Esophagus squamous epithelium (tissue), 4 donors: Measurements from ENCODE around the gene WWOX.

Experiments
- CTCF ChIP-seq, 6 experiments: fragments of 450-650 bp in 4 of 6; fragments of 200-600 bp in 2 of 6; sonication (generic) in 2 of 6; IDR thresholded peaks; one replicate each; pipeline ENCODE4 v1.5.1; 2016 to 2019; ENCODE audit warnings: antibody characterized with exemption in 6 of 6, mild to moderate bottlenecking in 4 of 6, moderate library complexity in 4 of 6
- POLR2A ChIP-seq, 4 donors: fragments of 450-650 bp; IDR thresholded peaks; one replicate each; pipeline ENCODE4 v1.6.1; 2017; ENCODE audit warnings: antibody characterized with exemption in 4 of 4, mild to moderate bottlenecking in 4 of 4, moderate library complexity in 3 of 4

- TF ChIP-seq CTCF (IDR thresholded peaks at IDR 0.05) (no peak), POLR2A (IDR thresholded peaks at IDR 0.05) (no peak)
Measured at GRCh38 chr16:79008869-79009179, 909.4 kb downstream of the WWOX start.
